GM12878 (cell line): Measurements from ENCODE around the gene PMP22. TPM values are rescaled to one million over a fixed set of nuclear protein-coding genes. Genes with fewer than 3 reads are reported as not detected.

Experiments
- ATAC-seq: fragments of 200-7000 bp; cut with Tn5 transposase; 3 replicates; pipeline ENCODE4 v1.9.1; 2020; ENCODE audit warnings: mild to moderate bottlenecking, moderate library complexity
- BruUV-seq: library from RNA; stranded (reverse); fragments of 400-500 nt; replicated peaks from 2 replicates; lab custom pipeline; 2021; lab: Mats Ljungman, UMichigan
- CTCF ChIA-PET: fragments of 300-600 bp; sonication (Branson Sonifier 250); formaldehyde crosslinking; extraction: SDS; loops from one replicate; lab custom pipeline; 2021; ENCODE audit warnings: inconsistent platforms; lab: Yijun Ruan, JAX
- POLR2A ChIA-PET: fragments of 350-600 bp; formaldehyde crosslinking; extraction: SDS; loops from one replicate; lab custom pipeline; 2021; ENCODE audit warnings: inconsistent platforms; lab: Charles Lee
- RAD21 ChIA-PET: fragments of 300-600 bp; sonication (Branson Sonifier 250); formaldehyde crosslinking; loops from one replicate; lab custom pipeline; 2023; ENCODE audit warnings: antibody characterized with exemption; ENCODE audit not compliant: unreplicated experiment; lab: Charles Lee
- SMC1A ChIA-PET: fragments of 300-600 bp; sonication (Branson Sonifier 250); formaldehyde crosslinking; loops from one replicate; lab custom pipeline; 2023; ENCODE audit not compliant: unreplicated experiment, uncharacterized antibody; lab: Charles Lee
- DNase-seq: peaks from one replicate; pipeline ENCODE4 v3.0.0-alpha.2; 2011; ENCODE audit warnings: low read depth, low spot score
- FAIRE-seq: peaks from 3 replicates; lab custom pipeline; 2011; peaks lifted over from hg19 to GRCh38; lab: Jason Lieb, UNC
- H2AFZ ChIP-seq: 2 replicates; pipeline ENCODE4 v1.6.0; 2011; ENCODE audit warnings: low read depth, low read length, control low read depth; ENCODE audit not compliant: control insufficient read depth
- H3K27ac ChIP-seq: 2 replicates; pipeline ENCODE4 v1.5.1; 2011; ENCODE audit warnings: control low read depth; ENCODE audit not compliant: control insufficient read depth, insufficient read depth
- H3K27me3 ChIP-seq, 2 experiments: replicated peaks in 1 of 2; 2 replicates each; pipeline versions ENCODE4 v1.6.0 to v1.6.1; 2011; ENCODE audit warnings: low read length in 1 of 2; ENCODE audit not compliant: control insufficient read depth in 2 of 2, insufficient read depth in 2 of 2
- H3K36me3 ChIP-seq, 2 experiments: 2 replicates each; pipeline ENCODE4 v1.5.1; 2011; ENCODE audit warnings: low read length in 1 of 2; ENCODE audit not compliant: control insufficient read depth in 2 of 2, insufficient read depth in 2 of 2
- H3K4me1 ChIP-seq: 2 replicates; pipeline ENCODE4 v1.6.1; 2011; ENCODE audit warnings: mild to moderate bottlenecking, low read length, moderate library complexity, mixed read lengths; ENCODE audit not compliant: control insufficient read depth, insufficient read depth
- H3K4me2 ChIP-seq: 2 replicates; pipeline ENCODE4 v1.6.0; 2011; ENCODE audit warnings: control low read depth; ENCODE audit not compliant: control insufficient read depth, insufficient read depth
- H3K4me3 ChIP-seq: fragments of 200-600 bp; sonication (generic); 2 replicates; pipeline ENCODE4 v1.5.1; 2016
- H3K79me2 ChIP-seq: 2 replicates; pipeline ENCODE4 v1.6.0; 2011; ENCODE audit warnings: low read length; ENCODE audit not compliant: control insufficient read depth, insufficient read depth
- H3K9ac ChIP-seq: 2 replicates; pipeline ENCODE4 v1.8.0; 2011; ENCODE audit warnings: low read length, control low read depth, mixed read lengths; ENCODE audit not compliant: control insufficient read depth, insufficient read depth
- H3K9me3 ChIP-seq: replicated peaks from 3 replicates; pipeline ENCODE4 v1.5.1; 2011; ENCODE audit warnings: mild to moderate bottlenecking, low read length; ENCODE audit not compliant: control insufficient read depth, insufficient read depth
- H4K20me1 ChIP-seq: 2 replicates; pipeline ENCODE4 v1.6.0; 2011; ENCODE audit not compliant: control insufficient read depth, insufficient read depth
- CEBPB ChIP-seq, 2 experiments: fragments of 150-350 bp in 1 of 2; IDR thresholded peaks; 2 replicates each; pipeline ENCODE4 v1.6.1; 2012 to 2014; ENCODE audit warnings: low read depth in 2 of 2, low read length in 2 of 2, borderline replicate concordance in 1 of 2, inconsistent platforms in 1 of 2
- CHD4 ChIP-seq: fragments of 200-600 bp; sonication (generic); IDR thresholded peaks from 2 replicates; pipeline ENCODE4 v1.6.1; 2016; ENCODE audit warnings: mild to moderate bottlenecking
- CREM ChIP-seq: IDR thresholded peaks from 2 replicates; pipeline ENCODE4 v1.6.1; 2014; ENCODE audit warnings: antibody characterized with exemption, low read depth
- HCFC1 ChIP-seq: fragments of 150-350 bp; IDR thresholded peaks from 2 replicates; pipeline ENCODE4 v1.6.1; 2014; ENCODE audit warnings: low read length
- IRF4 ChIP-seq: IDR thresholded peaks from 2 replicates; pipeline ENCODE4 v1.6.1; 2011; ENCODE audit warnings: low read depth, low read length
- NR2C2 ChIP-seq: IDR thresholded peaks from 2 replicates; pipeline ENCODE4 v1.6.1; 2011; ENCODE audit warnings: borderline replicate concordance, low read depth; ENCODE audit not compliant: control insufficient read depth, insufficient read length
- RAD21 ChIP-seq: IDR thresholded peaks from 2 replicates; pipeline ENCODE4 v1.6.1; 2011; ENCODE audit warnings: mild to moderate bottlenecking, low read depth, low read length, moderate library complexity; ENCODE audit not compliant: insufficient read depth
- RB1 ChIP-seq: fragments of 450-650 bp; formaldehyde crosslinking; IDR thresholded peaks from 2 replicates; pipeline ENCODE4 v1.6.1; 2017; ENCODE audit warnings: mild to moderate bottlenecking, borderline replicate concordance
- YBX1 ChIP-seq: fragments of 450-650 bp; IDR thresholded peaks from 2 replicates; pipeline ENCODE4 v1.6.1; 2016; ENCODE audit warnings: antibody characterized with exemption
- YY1 ChIP-seq: IDR thresholded peaks from 2 replicates; pipeline ENCODE4 v1.6.1; 2011; ENCODE audit warnings: low read depth, mild to moderate bottlenecking, low read length
- WGBS: methylation state at CpG from one replicate; pipeline ENCODE4 v1.1.6; 2016; ENCODE audit warnings: low lambda C conversion rate; ENCODE audit not compliant: insufficient replicate concordance, insufficient coverage; ENCODE audit errors: missing lambda C conversion rate; 5-methylcytosine and 5-hydroxymethylcytosine counted together
- in situ Hi-C: fragments of 300-500 bp; cut with MboI; formaldehyde crosslinking; loops from 9 replicates; pipeline ENCODE4 v1.14.3; 2018; ENCODE audit warnings: mixed read lengths
- intact Hi-C: fragments of 100-400 bp; cut with micrococcal nuclease; formaldehyde crosslinking; loops from one replicate; pipeline ENCODE4 v1.14.2; 2022; ENCODE audit not compliant: unreplicated experiment
- polyA plus RNA-seq, 11 experiments: library from polyadenylated mRNA; depleted of rRNA in 4 of 11; unstranded in 6 of 11; stranded (reverse) in 5 of 11; fragments of >200 nt; fragmentation: Nextera tagmentation in 4 of 11; fragmentation: Illumina TruSeq in 1 of 11; extraction: Ambion mirVana in 4 of 11; extraction: Trizol in 1 of 11; gene quantifications; 1 replicate in 1 of 11; 2 replicates in 10 of 11; pipeline versions ENCODE4 v1.2.1 to v1.2.3, GENCODE V29; 2011 to 2016; ENCODE audit warnings: inconsistent platforms in 2 of 11, missing spikeins in 2 of 11, low read depth in 1 of 11
- total RNA-seq, 4 experiments: library from RNA; depleted of rRNA in 3 of 4; stranded (reverse); fragments of >200 nt in 3 of 4; fragmentation: Illumina TruSeq in 1 of 4; extraction: Trizol in 1 of 4; gene quantifications; 2 replicates each; pipeline versions ENCODE4 v1.2.1 to v1.2.3, GENCODE V29; 2013 to 2021
- TF ChIP-seq, protein P1 (sequence below): fragments of 450-650 bp; conservative IDR thresholded peaks from 2 replicates; pipeline ENCODE4 v1.6.1; 2017; ENCODE audit warnings: mild to moderate bottlenecking, moderate library complexity
- TF ChIP-seq, protein P2 (sequence below): IDR thresholded peaks from 2 replicates; pipeline ENCODE4 v1.6.1; 2012; ENCODE audit warnings: low read depth, low read length, improper control_type of control experiment
- TF ChIP-seq, protein P3 (sequence below): fragments of 450-650 bp; IDR thresholded peaks from 2 replicates; pipeline ENCODE4 v1.6.1; 2017; ENCODE audit warnings: mild to moderate bottlenecking, moderate library complexity

Gene PMP22
- total and polyA plus RNA-seq, 10 of the 15 experiments (the other 5 are each of a cell fraction or from before 2014, with no cell fraction given), result 0.59 TPM; not detected in 9

DNA sequence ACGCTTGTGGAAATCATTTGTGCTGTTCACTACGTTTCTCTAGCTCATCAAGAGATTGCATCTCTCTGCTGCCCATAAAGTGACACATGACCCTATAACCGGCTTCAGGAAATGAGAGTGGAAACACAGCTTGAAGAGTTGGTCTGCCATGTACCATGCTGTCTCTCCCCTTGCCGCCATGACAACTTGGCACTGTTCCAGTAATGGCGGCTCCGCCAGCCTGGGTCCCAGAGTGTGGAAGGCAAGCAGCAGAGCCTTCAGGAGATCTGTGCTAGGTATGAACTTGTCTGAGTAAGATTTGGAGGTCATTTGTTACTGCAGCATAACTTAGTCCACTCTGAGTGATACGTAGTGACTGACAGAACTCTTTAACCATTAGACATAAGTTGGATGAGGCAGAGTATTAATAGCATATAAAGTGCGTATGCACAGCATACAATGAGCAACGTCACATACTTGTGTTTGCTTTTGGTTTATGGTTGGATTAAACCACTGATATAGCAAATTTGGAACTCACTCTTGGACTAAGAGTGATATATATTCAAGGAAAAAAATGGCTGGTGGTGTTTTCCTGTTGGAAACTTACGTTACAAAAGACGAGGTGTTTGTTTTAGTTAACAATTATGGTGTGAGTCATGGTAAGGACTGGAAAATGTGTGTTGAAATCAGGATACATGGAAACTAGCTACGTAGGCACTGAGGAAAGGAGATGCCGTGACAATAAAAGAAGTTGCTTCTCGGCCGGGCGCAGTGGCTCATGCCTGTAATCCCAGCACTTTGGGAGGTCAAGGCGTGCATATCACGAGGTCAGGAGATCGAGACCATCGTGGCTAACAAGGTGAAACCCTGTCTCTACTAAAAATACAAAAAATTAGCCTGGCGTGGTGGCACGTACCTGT is 24.4 kb upstream of the PMP22 start:
- Histone ChIP-seq H3K4me3 (no peak overlapping the region), H3K9me3 (no peaks in the 10 kb centered on the region), H3K9ac (no peak overlapping the region), H3K4me2 (no peak overlapping the region), H4K20me1 (no peaks in the 10 kb centered on the region), H3K27me3 (no peaks in the 10 kb centered on the region), H3K27ac (no peak overlapping the region)
- SMC1A ChIA-PET, result no interaction called here
- intact Hi-C loops, result no loop called here
- POLR2A ChIA-PET, result no interaction called here
- 30% methylated on average over 22 of the region's 22 CpGs for WGBS
- ATAC-seq (no peak), FAIRE-seq (no peak)
- CTCF ChIA-PET, result no interaction called here
- BruUV-seq, result no TSS peak
- TF ChIP-seq, protein P1, sequence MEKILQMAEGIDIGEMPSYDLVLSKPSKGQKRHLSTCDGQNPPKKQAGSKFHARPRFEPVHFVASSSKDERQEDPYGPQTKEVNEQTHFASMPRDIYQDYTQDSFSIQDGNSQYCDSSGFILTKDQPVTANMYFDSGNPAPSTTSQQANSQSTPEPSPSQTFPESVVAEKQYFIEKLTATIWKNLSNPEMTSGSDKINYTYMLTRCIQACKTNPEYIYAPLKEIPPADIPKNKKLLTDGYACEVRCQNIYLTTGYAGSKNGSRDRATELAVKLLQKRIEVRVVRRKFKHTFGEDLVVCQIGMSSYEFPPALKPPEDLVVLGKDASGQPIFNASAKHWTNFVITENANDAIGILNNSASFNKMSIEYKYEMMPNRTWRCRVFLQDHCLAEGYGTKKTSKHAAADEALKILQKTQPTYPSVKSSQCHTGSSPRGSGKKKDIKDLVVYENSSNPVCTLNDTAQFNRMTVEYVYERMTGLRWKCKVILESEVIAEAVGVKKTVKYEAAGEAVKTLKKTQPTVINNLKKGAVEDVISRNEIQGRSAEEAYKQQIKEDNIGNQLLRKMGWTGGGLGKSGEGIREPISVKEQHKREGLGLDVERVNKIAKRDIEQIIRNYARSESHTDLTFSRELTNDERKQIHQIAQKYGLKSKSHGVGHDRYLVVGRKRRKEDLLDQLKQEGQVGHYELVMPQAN, result no peak
- no peak for TF ChIP-seq IRF4
- no peak for TF ChIP-seq CEBPB (IDR thresholded peaks at IDR 0.05; ENCODE audit: borderline replicate concordance in 1 of 2, low read depth in 2 of 2, low read length in 2 of 2)
- no peak for TF ChIP-seq RB1
- TF ChIP-seq CREM, result no peak
- no peak for TF ChIP-seq NR2C2
- TF ChIP-seq, protein P2, sequence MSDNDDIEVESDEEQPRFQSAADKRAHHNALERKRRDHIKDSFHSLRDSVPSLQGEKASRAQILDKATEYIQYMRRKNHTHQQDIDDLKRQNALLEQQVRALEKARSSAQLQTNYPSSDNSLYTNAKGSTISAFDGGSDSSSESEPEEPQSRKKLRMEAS, result no peak
- TF ChIP-seq RAD21, result no peak
- TF ChIP-seq, protein P3, sequence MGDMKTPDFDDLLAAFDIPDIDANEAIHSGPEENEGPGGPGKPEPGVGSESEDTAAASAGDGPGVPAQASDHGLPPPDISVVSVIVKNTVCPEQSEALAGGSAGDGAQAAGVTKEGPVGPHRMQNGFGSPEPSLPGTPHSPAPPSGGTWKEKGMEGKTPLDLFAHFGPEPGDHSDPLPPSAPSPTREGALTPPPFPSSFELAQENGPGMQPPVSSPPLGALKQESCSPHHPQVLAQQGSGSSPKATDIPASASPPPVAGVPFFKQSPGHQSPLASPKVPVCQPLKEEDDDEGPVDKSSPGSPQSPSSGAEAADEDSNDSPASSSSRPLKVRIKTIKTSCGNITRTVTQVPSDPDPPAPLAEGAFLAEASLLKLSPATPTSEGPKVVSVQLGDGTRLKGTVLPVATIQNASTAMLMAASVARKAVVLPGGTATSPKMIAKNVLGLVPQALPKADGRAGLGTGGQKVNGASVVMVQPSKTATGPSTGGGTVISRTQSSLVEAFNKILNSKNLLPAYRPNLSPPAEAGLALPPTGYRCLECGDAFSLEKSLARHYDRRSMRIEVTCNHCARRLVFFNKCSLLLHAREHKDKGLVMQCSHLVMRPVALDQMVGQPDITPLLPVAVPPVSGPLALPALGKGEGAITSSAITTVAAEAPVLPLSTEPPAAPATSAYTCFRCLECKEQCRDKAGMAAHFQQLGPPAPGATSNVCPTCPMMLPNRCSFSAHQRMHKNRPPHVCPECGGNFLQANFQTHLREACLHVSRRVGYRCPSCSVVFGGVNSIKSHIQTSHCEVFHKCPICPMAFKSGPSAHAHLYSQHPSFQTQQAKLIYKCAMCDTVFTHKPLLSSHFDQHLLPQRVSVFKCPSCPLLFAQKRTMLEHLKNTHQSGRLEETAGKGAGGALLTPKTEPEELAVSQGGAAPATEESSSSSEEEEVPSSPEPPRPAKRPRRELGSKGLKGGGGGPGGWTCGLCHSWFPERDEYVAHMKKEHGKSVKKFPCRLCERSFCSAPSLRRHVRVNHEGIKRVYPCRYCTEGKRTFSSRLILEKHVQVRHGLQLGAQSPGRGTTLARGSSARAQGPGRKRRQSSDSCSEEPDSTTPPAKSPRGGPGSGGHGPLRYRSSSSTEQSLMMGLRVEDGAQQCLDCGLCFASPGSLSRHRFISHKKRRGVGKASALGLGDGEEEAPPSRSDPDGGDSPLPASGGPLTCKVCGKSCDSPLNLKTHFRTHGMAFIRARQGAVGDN, result no peak
- no peak for TF ChIP-seq CHD4
- no peak for TF ChIP-seq YY1
- TF ChIP-seq YBX1, result no peak
- TF ChIP-seq HCFC1, result no peak
- TF ChIP-seq, all 136 proteins: peak for 0
- no peaks in the 10 kb centered on the region for H3K36me3 ChIP-seq
- in situ Hi-C loops, result no loop called here
- no peak overlapping the region for H2AFZ ChIP-seq
- H3K4me1 ChIP-seq, result no peaks in the 10 kb centered on the region
- no peak for DNase-seq
- RAD21 ChIA-PET, result no interaction called here
- H3K79me2 ChIP-seq, result no peaks in the 10 kb centered on the region
